RCC 7860 (cell line): ENCODE results near the gene FAM53B.

Source experiments
- DNase-seq: peaks from one replicate; pipeline ENCODE4 v3.0.0-alpha.2; 2015; ENCODE audit warnings: low spot score
- FAIRE-seq: peaks from 2 replicates; lab custom pipeline; 2012; peaks lifted over from hg19 to GRCh38; lab: Jason Lieb, UNC

FAM53B gene

GRCh38 chr10:124698545-124699469 is 45.4 kb downstream of the FAM53B start:
- FAIRE-seq, result no peak
- DNase-seq, result no peak

- DNase-seq (no peak), FAIRE-seq (no peak)
These were observed 46.2 kb downstream of the FAM53B start for GRCh38 chr10:124697837-124698544.

DNA sequence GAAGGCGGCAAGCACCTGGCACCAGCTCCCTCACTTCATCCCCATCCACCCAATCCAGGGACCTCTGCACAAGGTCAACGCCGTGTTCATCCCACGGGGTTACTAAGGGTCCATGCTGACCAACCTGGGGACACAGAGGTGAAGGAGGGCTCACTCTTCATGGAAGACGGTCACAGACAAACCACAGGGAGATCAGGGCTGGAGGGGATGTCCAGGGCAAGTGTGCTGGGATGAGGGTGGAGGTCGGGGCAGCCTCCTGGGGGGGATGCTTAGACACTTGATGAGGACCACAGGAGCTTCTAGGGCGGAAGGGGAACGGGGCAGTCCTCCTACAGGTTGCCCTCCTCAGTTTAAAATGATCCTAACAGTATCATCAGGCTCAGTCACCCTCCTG is 46.7 kb downstream of the FAM53B start:
- no peak for FAIRE-seq

GRCh38 chr10:124696446-124697392 is 47.5 kb downstream of the FAM53B start:
- FAIRE-seq (no peak), DNase-seq (no peak)

More for the DNA sequence above, 46.7 kb downstream of the FAM53B start:
- no peak for DNase-seq

GRCh38 chr10:124695259-124695658 is 48.9 kb downstream of the FAM53B start:
- DNase-seq, result no peak
- no peak for FAIRE-seq

DNA sequence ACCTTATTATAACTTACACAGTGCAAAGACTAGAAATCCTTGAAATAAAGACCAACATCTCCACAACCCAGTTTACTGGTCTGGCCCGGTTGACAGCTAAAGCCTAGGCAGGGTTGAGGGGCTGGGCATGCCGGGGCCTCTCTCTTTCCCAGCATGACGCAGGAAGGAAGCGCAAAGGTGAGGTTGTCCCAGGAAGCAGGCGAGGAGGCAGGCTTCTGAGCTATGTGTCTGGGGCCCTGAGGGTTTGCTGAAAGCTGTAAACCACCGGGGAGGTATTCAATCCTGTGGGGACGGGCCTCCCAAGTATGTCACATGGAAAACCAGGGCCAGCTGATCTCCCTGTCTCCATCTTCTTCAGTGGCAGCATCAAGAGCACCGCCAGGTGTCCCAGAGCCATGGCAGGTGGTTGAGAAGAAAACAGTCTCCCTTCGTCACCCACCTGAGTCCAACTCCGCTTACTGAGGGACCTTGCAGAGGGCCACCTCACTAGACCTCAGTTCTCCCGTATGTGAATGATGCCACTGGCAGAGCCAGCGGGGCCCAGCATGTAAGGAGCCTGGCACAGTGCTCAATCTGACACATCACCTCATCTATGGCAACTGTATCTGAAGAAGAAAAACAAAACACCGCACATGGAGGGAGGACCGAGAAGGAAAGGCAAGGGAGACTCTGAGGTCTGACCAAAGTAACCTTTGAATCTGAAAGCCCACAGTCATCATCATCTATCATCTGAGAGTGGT is 49.5 kb downstream of the FAM53B start:
- DNase-seq, result no peak
- FAIRE-seq, result no peak

GRCh38 chr10:124693801-124694416 is 50.3 kb downstream of the FAM53B start:
- no peak for DNase-seq
- FAIRE-seq, result no peak

- DNase-seq, result no peak
- FAIRE-seq, result no peak
These were observed 50.8 kb downstream of the FAM53B start for GRCh38 chr10:124693396-124693795.

GRCh38 chr10:124692100-124692446 is 52.1 kb downstream of the FAM53B start:
- no peak for FAIRE-seq
- DNase-seq, result no peak

DNA sequence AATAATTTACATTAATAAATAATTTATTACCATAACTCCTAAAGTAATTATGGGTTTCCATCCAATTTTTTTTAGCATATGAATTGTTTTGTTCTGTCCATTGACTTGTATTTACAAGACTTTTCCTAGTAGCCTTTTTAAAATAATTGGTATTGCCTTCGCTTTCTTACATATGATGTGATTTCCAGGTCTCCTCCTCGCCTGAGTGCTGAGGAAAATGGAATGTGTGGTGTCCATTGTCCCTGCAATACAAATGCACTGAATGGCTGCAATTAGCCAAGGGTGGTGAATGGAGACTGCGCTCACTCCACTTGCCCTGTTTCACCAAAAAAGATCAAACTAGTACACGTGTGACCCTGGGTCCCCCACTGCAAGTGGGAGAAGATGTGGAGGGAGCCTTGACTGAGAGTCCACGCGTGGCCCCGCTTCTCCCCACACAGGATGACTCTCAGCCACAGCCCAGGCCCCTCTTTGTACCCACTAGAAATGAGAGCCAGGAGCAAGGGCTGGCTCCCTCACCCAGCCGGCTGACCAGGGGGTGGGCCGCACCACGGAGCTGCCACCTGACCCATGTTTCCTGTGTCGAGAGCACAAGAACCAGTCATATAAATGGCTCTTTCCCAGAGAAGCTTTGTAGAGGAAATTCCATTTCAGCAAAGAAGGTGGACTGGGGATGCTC is 52.6 kb downstream of the FAM53B start:
- FAIRE-seq, result no peak
- DNase-seq, result no peak

DNA sequence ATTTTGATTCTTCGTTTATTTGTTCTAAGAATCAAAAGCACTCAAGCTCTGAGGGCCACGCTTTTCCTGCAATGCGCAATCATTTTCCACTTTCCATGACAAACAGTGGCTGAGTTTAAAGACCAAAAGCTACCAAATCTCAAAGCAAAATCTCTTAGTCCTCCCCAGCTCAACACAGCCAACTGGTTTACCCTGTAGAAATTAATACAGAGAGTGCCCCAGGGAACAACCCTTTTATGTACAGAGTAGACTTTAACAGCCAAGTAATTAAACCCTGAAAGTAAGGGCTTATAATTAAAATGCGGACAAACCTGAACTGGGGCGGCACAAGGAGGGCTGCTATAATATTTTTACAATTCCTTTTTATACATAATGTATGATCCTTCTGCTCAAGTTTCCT is 53.2 kb downstream of the FAM53B start:
- FAIRE-seq, result no peak
- DNase-seq, result no peak

DNA sequence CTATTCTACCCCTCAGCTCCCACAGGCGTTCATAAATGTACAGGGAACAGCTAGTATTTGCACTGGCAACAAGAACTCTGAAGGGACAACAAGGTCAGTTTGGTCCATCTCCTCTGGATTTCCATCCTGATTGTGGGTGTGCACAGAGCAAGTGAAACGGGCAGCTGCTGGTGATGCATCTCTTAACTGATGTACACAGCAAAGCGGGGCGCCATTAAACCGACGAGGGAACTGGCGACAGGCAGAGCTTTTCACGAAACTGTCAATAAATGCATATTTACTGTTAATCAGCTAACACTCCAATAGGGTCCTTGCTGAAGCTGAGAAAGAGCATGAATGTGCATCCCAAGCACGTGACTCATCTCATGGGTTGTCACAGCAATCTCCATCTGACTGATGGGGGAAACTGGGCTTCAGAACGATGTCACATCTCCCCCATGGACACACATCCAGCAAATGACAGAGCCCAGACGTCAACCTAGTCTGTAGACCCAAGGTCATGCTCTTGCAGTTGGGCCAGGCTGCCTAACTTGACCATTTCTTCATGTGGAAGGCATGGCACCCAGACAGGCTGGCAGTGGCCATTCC is 54.2 kb downstream of the FAM53B start:
- FAIRE-seq, result no peak
- DNase-seq, result no peak

DNA sequence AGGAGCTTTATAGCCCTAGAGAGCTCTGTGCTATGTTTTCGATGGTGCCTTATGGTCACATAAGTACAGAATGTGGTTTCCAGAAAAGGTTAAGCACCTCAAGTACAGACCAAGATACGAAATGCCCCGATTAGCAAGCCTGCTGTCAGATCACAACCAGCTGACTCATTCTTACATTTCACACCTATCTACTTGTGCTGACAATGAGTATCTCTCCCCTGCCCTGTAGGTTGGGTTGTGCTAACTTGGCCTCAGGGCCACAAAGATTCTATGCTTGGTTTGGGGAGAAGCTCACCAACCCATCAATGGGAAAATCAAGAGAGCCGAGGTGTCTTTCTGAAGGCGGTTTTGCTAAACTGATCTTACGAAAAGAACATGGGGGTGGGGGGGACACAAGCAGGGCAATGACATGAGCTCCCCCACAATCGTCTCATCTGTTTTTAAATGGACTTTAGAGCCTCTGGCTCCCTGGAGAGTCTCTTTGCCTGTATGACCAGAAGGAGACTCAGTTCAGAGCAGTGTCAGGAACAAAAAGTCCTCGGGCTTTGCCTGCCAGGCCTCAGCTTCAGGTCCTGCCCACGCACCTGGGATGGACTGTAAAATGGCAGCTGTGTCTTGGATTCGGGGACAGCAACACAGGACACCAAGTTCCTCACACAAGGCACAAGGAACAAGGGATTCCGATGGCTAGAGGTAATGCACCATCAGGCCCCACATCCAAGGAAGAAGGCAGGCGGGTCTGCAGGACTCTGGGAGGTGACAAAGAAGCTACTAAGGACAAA is 55.1 kb downstream of the FAM53B start:
- DNase-seq, result no peak
- FAIRE-seq, result no peak

- FAIRE-seq (no peak), DNase-seq (no peak)
These were observed 55.8 kb downstream of the FAM53B start for GRCh38 chr10:124688386-124688785.

DNA sequence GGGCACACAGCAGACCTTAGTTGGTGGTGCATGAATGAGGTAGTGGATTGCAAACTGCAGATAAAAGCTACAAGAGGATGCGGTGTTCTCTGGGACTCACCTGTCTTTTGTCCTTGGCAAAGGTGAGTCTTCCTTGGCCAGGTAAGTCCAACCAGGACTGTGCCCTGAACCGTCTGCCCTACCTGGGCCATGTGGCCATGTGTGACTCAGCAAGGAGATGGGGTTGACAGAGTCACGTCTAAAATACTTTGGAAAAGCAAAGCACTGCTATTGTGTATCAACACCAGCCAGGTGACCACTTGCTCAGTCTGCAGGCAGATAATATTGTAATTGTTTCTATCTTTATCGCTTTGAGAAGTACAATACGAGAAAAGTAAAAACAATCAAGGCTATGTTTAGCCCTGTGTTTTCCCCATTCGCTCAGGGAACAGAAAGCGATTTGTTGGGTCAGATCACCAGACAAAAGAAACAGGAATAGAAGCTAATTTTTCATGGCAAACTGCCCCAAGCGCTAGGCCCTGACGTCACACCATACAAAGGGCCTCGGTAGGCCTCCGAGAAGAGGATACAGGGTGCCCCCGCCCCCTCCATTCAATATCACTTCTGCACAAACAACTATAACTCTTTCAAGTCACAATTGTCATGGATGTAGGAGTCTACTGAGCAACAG is 57.3 kb downstream of the FAM53B start:
- no peak for FAIRE-seq
- DNase-seq, result no peak

- DNase-seq, result no peak
- no peak for FAIRE-seq
These were observed 58.9 kb downstream of the FAM53B start for GRCh38 chr10:124685261-124685660.

GRCh38 chr10:124683814-124684213 is 60.4 kb downstream of the FAM53B start:
- no peak for DNase-seq
- no peak for FAIRE-seq
